HCT116 (cell line): ENCODE results near the gene IFT88. TPM values are rescaled to one million over a fixed set of nuclear protein-coding genes. Genes with fewer than 3 reads are reported as not detected.

ENCODE experiments used
- ATAC-seq: fragments of 200-7000 bp; cut with Tn5 transposase; 2 replicates; pipeline ENCODE4 v1.9.1; 2020; ENCODE audit warnings: mild to moderate bottlenecking, moderate library complexity
- BruUV-seq: library from RNA; stranded (reverse); fragments of 400-500 nt; replicated peaks from 2 replicates; lab custom pipeline; 2021; lab: Mats Ljungman, UMichigan
- CTCF ChIA-PET: fragments of 300-600 bp; sonication (Branson Sonifier 250); formaldehyde crosslinking; loops from one replicate; lab custom pipeline; 2021; ENCODE audit warnings: antibody characterized with exemption; lab: Charles Lee
- POLR2A ChIA-PET: fragments of 300-600, 350-600 bp; sonication (Branson Sonifier 250); formaldehyde crosslinking; loops from one replicate; lab custom pipeline; 2021; ENCODE audit warnings: antibody characterized with exemption; lab: Charles Lee
- RAD21 ChIA-PET, 2 experiments: fragments of 300-600 bp; sonication (Branson Sonifier 250); formaldehyde crosslinking; loops; one replicate each; lab custom pipeline; 2023; ENCODE audit warnings: low total read pairs in 2 of 2; ENCODE audit not compliant: uncharacterized antibody in 2 of 2, unreplicated experiment in 2 of 2, low non-redundant PET in 1 of 2; lab: Charles Lee
- DNase-seq: peaks from one replicate; pipeline ENCODE4 v3.0.0-alpha.2; 2010; ENCODE audit warnings: low read depth, low spot score
- H2AFZ ChIP-seq: fragments of 200-600 bp; shearing (Covaris generic), sonication (generic); 2 replicates; pipeline ENCODE4 v1.6.1; 2017; ENCODE audit warnings: low read depth, mixed run types, mixed read lengths, antibody characterized with exemption, low read length; ENCODE audit not compliant: poor library complexity, severe bottlenecking
- H3K27ac ChIP-seq: 2 replicates; pipeline ENCODE4 v1.5.1; 2012; ENCODE audit warnings: low read depth, low read length
- H3K27me3 ChIP-seq: fragments of 200-600 bp; sonication (generic); 2 replicates; pipeline ENCODE4 v1.6.1; 2016; ENCODE audit warnings: mixed run types, low read length, mixed read lengths; ENCODE audit not compliant: insufficient read depth
- H3K36me3 ChIP-seq, 2 experiments: fragments of 200-500 bp in 1 of 2; fragments of 200-600 bp in 1 of 2; sonication (Bioruptor generic) in 1 of 2; sonication (generic) in 1 of 2; 2 replicates each; pipeline versions ENCODE4 v1.5.1 to v1.6.1; 2014 to 2016; ENCODE audit warnings: low read length in 2 of 2, inconsistent platforms in 1 of 2, mixed read lengths in 1 of 2, mixed run types in 1 of 2; ENCODE audit not compliant: insufficient read depth in 2 of 2, control insufficient read depth in 1 of 2
- H3K4me1 ChIP-seq, 2 experiments: fragments of 200-600 bp in 1 of 2; sonication (generic) in 1 of 2; 2 replicates each; pipeline versions ENCODE4 v1.5.1 to v1.6.1; 2012 to 2017; ENCODE audit warnings: low read length in 2 of 2, inconsistent platforms in 1 of 2, mild to moderate bottlenecking in 1 of 2, mixed read lengths in 1 of 2, mixed run types in 1 of 2, moderate library complexity in 1 of 2; ENCODE audit not compliant: insufficient read depth in 2 of 2, control insufficient read depth in 1 of 2
- H3K4me2 ChIP-seq: fragments of 200-600 bp; sonication (generic); 2 replicates; pipeline ENCODE4 v1.6.1; 2017; ENCODE audit warnings: mixed run types, low read length, mixed read lengths
- H3K4me3 ChIP-seq, 2 experiments: fragments of 200-600 bp in 1 of 2; sonication (generic) in 1 of 2; replicated peaks in 1 of 2; 2 replicates each; pipeline ENCODE4 v1.5.1; 2011 to 2016; ENCODE audit warnings: low read length in 2 of 2, control low read depth in 1 of 2, low read depth in 1 of 2, mild to moderate bottlenecking in 1 of 2, mixed read lengths in 1 of 2, mixed run types in 1 of 2
- H3K79me2 ChIP-seq: fragments of 200-600 bp; sonication (generic); 2 replicates; pipeline ENCODE4 v1.6.1; 2017; ENCODE audit warnings: mild to moderate bottlenecking, mixed run types, low read length, moderate library complexity, mixed read lengths; ENCODE audit not compliant: insufficient read depth
- H3K9ac ChIP-seq: fragments of 200-600 bp; sonication (generic); 2 replicates; pipeline ENCODE4 v1.6.1; 2016; ENCODE audit warnings: low read length, mixed read lengths
- H3K9me2 ChIP-seq: fragments of 200-600 bp; sonication (generic), shearing (Covaris generic); 2 replicates; pipeline ENCODE4 v1.6.1; 2017; ENCODE audit warnings: mixed run types, mild to moderate bottlenecking, moderate library complexity; ENCODE audit not compliant: insufficient read depth
- H3K9me3 ChIP-seq, 2 experiments: fragments of 200-500 bp in 1 of 2; fragments of 200-600 bp in 1 of 2; sonication (Bioruptor generic) in 1 of 2; sonication (generic) in 1 of 2; 2 replicates each; pipeline ENCODE4 v1.6.1; 2014 to 2017; ENCODE audit warnings: low read length in 2 of 2, mixed read lengths in 2 of 2, inconsistent platforms in 1 of 2, low read depth in 1 of 2, mild to moderate bottlenecking in 1 of 2, mixed run types in 1 of 2, moderate library complexity in 1 of 2; ENCODE audit not compliant: control insufficient read depth in 1 of 2, insufficient read depth in 1 of 2
- H4K20me1 ChIP-seq: fragments of 200-600 bp; sonication (generic), shearing (Covaris generic); 2 replicates; pipeline ENCODE4 v1.6.1; 2017; ENCODE audit warnings: mixed run types, mild to moderate bottlenecking, moderate library complexity; ENCODE audit not compliant: insufficient read depth
- CEBPB ChIP-seq: IDR thresholded peaks from 2 replicates; pipeline ENCODE4 v1.6.1; 2012; ENCODE audit warnings: low read depth
- EGR1 ChIP-seq: IDR thresholded peaks from 2 replicates; pipeline ENCODE4 v1.6.1; 2012; ENCODE audit warnings: low read depth
- ELF1 ChIP-seq: IDR thresholded peaks from 2 replicates; pipeline ENCODE4 v1.6.1; 2012; ENCODE audit warnings: low read depth, borderline replicate concordance
- EZH2 ChIP-seq: fragments of 200-600 bp; sonication (generic); IDR thresholded peaks from 2 replicates; pipeline ENCODE4 v1.6.1; 2017; ENCODE audit warnings: antibody characterized with exemption, mixed run types
- EZH2phosphoT487 ChIP-seq: fragments of 200-600 bp; IDR thresholded peaks from 2 replicates; pipeline ENCODE4 v1.6.1; 2018; ENCODE audit warnings: antibody characterized with exemption, borderline replicate concordance
- FOSL1 ChIP-seq: IDR thresholded peaks from 2 replicates; pipeline ENCODE4 v1.6.1; 2012; ENCODE audit warnings: low read depth
- MAX ChIP-seq: IDR thresholded peaks from 2 replicates; pipeline ENCODE4 v1.6.1; 2012
- POLR2AphosphoS5 ChIP-seq: IDR thresholded peaks from 2 replicates; pipeline ENCODE4 v1.6.1; 2011; ENCODE audit warnings: mild to moderate bottlenecking, low read depth, low read length, moderate library complexity
- RAD21 ChIP-seq: IDR thresholded peaks from 2 replicates; pipeline ENCODE4 v1.6.1; 2012; ENCODE audit warnings: low read depth, mild to moderate bottlenecking
- REST ChIP-seq: IDR thresholded peaks from 2 replicates; pipeline ENCODE4 v1.6.1; 2012; ENCODE audit warnings: low read depth
- SIN3A ChIP-seq: IDR thresholded peaks from 2 replicates; pipeline ENCODE4 v1.6.1; 2012; ENCODE audit warnings: low read depth
- SP1 ChIP-seq: IDR thresholded peaks from 2 replicates; pipeline ENCODE4 v1.6.1; 2012; ENCODE audit warnings: low read depth
- TCF7L2 ChIP-seq: IDR thresholded peaks from 2 replicates; pipeline ENCODE4 v1.7.0; 2011; ENCODE audit warnings: borderline replicate concordance, inconsistent platforms; ENCODE audit not compliant: insufficient read depth, insufficient read length; ENCODE audit errors: extremely low read depth
- YY1 ChIP-seq: IDR thresholded peaks from 2 replicates; pipeline ENCODE4 v1.6.1; 2011; ENCODE audit warnings: low read length, low read depth, moderate library complexity, mild to moderate bottlenecking; ENCODE audit not compliant: insufficient replicate concordance; ENCODE audit errors: extremely low read depth
- ZFX ChIP-seq: fragments of 450-650 bp; IDR thresholded peaks from 2 replicates; pipeline ENCODE4 v1.6.1; 2017
- intact Hi-C: fragments of 100-400 bp; cut with micrococcal nuclease; formaldehyde crosslinking; loops from 2 replicates; pipeline ENCODE4 v1.10.0; 2022
- total RNA-seq: library from RNA; stranded (reverse); gene quantifications from one replicate; pipeline ENCODE4 v1.2.1, GENCODE V29; 2021; ENCODE audit not compliant: unreplicated experiment
- TF ChIP-seq, protein P1 (sequence below), 3 experiments: fragments of 200-600 bp in 1 of 3; sonication (generic) in 1 of 3; IDR thresholded peaks in 2 of 3; conservative IDR thresholded peaks in 1 of 3; 2 replicates each; pipeline ENCODE4 v1.5.1; 2012 to 2017; ENCODE audit warnings: low read depth in 2 of 3, low read length in 2 of 3, antibody characterized with exemption in 1 of 3, borderline replicate concordance in 1 of 3, control low read depth in 1 of 3, mild to moderate bottlenecking in 1 of 3, mixed read lengths in 1 of 3, mixed run types in 1 of 3, moderate library complexity in 1 of 3; ENCODE audit not compliant: insufficient read depth in 1 of 3
- TF ChIP-seq, protein P2 (sequence below): IDR thresholded peaks from 2 replicates; pipeline ENCODE4 v1.6.1; 2012

The IFT88 gene
- total RNA-seq, 1 experiment from 2014 or later = 13.1 TPM

DNA sequence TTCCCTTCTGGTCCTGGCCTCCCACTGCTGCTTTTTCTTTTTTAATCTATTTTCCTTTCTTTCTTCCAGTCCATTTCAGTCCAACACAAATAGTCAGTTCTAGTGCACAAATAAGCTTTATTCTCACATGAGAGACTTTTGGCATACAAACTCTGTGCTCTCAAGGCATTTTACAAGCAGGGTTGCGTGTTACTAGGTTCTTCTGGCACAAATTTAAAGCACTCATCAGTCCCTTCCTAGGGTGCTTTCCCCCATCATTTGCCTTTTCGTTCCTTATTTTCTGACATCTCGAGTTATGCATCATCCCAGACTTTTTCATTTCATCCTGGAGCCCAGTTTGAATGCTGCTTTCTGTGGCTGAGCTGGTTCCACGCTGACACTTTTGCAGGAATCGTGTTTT is 106.8 kb downstream of the IFT88 start:
- intact Hi-C loops = no loop called here
- H3K9me3 ChIP-seq = no peaks in the 10 kb centered on the region
- no peak overlapping the region for H3K4me2 ChIP-seq
- no peak for ATAC-seq
- H3K9ac ChIP-seq = no peak overlapping the region
- ChIA-PET RAD21 (no interaction called here), POLR2A (no interaction called here), CTCF (no interaction called here)
- DNase-seq = no peak
- no peak for TF ChIP-seq MAX
- no peaks in the 10 kb centered on the region for H3K79me2 ChIP-seq
- BruUV-seq = no TSS peak
- no peak overlapping the region for H3K4me3 ChIP-seq
- no peaks in the 10 kb centered on the region; a peak in 1 of 4 replicates for H3K36me3 ChIP-seq
- H3K27ac ChIP-seq = no peak overlapping the region
- no peak overlapping the region for H2AFZ ChIP-seq
- no peaks in the 10 kb centered on the region for H3K27me3 ChIP-seq
- no peaks in the 10 kb centered on the region for H3K4me1 ChIP-seq
- H3K9me2 ChIP-seq = no peaks in the 10 kb centered on the region
- no peaks in the 10 kb centered on the region for H4K20me1 ChIP-seq

DNA sequence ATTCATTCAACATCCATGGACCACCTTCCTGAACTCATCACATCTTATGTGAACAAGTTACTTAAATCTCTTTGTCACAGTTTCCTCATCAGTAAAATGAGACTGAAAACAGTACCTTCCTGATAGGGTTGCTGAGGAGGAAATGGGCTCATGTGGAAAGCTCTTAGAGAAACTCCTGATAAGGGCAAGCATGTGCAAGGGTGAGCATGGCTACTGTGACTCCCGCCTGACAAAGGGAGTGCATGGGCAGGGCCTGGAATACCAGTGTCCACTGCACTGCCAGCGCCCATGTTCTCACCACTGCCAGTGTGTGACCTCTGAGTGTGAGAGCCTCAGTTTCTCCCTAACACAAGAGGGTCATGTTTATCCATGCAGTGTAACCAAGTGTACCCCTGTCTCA is 109.3 kb downstream of the IFT88 start:
- Histone ChIP-seq H4K20me1 (no peaks in the 10 kb centered on the region), H3K79me2 (no peaks in the 10 kb centered on the region), H3K9me3 (no peaks in the 10 kb centered on the region), H3K9me2 (no peaks in the 10 kb centered on the region), H3K9ac (no peak overlapping the region), H3K4me1 (no peaks in the 10 kb centered on the region), H3K4me3 (no peak overlapping the region), H3K4me2 (no peak overlapping the region), H3K27me3 (no peaks in the 10 kb centered on the region), H3K27ac (no peak overlapping the region), H3K36me3 (no peaks in the 10 kb centered on the region; a peak in 1 of 4 replicates), H2AFZ (no peak overlapping the region)
- no TSS peak for BruUV-seq
- RAD21 ChIA-PET = no interaction called here
- DNase-seq = no peak
- CTCF ChIA-PET = no interaction called here
- POLR2A ChIA-PET = no interaction called here
- intact Hi-C loops = no loop called here
- ATAC-seq = no peak
- TF ChIP-seq, protein P1, sequence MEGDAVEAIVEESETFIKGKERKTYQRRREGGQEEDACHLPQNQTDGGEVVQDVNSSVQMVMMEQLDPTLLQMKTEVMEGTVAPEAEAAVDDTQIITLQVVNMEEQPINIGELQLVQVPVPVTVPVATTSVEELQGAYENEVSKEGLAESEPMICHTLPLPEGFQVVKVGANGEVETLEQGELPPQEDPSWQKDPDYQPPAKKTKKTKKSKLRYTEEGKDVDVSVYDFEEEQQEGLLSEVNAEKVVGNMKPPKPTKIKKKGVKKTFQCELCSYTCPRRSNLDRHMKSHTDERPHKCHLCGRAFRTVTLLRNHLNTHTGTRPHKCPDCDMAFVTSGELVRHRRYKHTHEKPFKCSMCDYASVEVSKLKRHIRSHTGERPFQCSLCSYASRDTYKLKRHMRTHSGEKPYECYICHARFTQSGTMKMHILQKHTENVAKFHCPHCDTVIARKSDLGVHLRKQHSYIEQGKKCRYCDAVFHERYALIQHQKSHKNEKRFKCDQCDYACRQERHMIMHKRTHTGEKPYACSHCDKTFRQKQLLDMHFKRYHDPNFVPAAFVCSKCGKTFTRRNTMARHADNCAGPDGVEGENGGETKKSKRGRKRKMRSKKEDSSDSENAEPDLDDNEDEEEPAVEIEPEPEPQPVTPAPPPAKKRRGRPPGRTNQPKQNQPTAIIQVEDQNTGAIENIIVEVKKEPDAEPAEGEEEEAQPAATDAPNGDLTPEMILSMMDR (IDR thresholded peaks at IDR 0.05 in 2 of 3, conservative IDR thresholded peaks at IDR 0.05 in 1 of 3; ENCODE audit: borderline replicate concordance in 1 of 3, insufficient read depth in 1 of 3, low read depth in 2 of 3, low read length in 2 of 3) = no peak
- TF ChIP-seq ELF1 (no peak), ZFX (no peak), YY1 (no peak), POLR2AphosphoS5 (no peak), FOSL1 (no peak), EGR1 (no peak), SP1 (no peak), SIN3A (no peak), EZH2 (no peak), CEBPB (no peak), EZH2phosphoT487 (no peak), RAD21 (no peak), TCF7L2 (no peak), REST (no peak)
- TF ChIP-seq, protein P2, sequence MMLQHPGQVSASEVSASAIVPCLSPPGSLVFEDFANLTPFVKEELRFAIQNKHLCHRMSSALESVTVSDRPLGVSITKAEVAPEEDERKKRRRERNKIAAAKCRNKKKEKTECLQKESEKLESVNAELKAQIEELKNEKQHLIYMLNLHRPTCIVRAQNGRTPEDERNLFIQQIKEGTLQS = no peak
